Measurements from ENCODE around the gene TPD52L1.
A peak's percentile ranks its signal among the peaks of the same experiment; 100 is the strongest.

The TPD52L1 gene

DNA sequence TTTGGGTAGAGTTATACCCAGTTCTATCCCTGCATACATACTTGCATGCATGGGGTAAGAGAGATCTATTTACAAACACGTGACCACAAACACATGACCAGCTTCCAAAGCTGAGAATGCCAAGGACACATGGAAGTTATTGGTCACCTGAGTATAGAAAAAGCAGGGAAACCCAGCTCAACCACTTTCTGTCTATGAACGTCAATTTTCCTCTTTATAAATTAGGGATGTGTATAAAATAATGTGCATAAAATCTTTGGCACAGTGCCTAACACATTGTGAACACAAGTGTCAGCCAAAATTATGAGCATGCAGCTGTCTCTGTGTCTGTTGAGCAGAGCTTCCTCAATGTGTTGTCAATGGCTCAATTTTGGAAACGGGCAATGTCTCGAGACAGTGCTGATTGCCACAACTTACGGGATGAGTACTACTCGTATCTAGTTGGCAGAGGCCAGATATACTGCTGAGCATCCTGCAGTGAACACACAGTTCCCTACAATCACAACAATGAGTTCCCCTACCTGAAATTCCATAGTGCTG, 44.9 kb downstream of the TPD52L1 start:
- TF ChIP-seq, protein P1, sequence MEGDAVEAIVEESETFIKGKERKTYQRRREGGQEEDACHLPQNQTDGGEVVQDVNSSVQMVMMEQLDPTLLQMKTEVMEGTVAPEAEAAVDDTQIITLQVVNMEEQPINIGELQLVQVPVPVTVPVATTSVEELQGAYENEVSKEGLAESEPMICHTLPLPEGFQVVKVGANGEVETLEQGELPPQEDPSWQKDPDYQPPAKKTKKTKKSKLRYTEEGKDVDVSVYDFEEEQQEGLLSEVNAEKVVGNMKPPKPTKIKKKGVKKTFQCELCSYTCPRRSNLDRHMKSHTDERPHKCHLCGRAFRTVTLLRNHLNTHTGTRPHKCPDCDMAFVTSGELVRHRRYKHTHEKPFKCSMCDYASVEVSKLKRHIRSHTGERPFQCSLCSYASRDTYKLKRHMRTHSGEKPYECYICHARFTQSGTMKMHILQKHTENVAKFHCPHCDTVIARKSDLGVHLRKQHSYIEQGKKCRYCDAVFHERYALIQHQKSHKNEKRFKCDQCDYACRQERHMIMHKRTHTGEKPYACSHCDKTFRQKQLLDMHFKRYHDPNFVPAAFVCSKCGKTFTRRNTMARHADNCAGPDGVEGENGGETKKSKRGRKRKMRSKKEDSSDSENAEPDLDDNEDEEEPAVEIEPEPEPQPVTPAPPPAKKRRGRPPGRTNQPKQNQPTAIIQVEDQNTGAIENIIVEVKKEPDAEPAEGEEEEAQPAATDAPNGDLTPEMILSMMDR (conservative IDR thresholded peaks at IDR 0.05) = no peak
- H3K27ac ChIP-seq = peak overlapping the region; percentile 67

DNA sequence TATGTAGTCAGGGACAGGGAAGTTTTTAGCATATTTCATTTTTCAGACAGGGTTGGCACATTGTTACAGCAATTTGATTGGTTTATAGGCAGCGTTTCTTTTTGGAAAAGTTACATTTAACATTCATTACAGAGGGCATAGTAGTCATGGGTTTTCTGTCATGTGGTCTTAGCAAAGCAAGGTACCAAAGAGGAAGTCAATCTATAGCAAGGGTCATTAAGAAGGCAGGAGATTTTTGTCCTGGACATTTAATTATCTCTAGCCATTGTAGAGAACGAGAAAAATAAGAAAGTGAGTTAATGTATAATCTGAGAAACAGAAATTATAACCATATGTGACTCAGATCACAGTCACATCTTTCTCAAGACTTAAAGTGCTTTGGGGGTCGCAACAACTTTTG, 47.4 kb downstream of the TPD52L1 start:
- TF ChIP-seq, protein P1 (conservative IDR thresholded peaks at IDR 0.05) = no peak
- H3K27ac ChIP-seq = no peak overlapping the region

DNA sequence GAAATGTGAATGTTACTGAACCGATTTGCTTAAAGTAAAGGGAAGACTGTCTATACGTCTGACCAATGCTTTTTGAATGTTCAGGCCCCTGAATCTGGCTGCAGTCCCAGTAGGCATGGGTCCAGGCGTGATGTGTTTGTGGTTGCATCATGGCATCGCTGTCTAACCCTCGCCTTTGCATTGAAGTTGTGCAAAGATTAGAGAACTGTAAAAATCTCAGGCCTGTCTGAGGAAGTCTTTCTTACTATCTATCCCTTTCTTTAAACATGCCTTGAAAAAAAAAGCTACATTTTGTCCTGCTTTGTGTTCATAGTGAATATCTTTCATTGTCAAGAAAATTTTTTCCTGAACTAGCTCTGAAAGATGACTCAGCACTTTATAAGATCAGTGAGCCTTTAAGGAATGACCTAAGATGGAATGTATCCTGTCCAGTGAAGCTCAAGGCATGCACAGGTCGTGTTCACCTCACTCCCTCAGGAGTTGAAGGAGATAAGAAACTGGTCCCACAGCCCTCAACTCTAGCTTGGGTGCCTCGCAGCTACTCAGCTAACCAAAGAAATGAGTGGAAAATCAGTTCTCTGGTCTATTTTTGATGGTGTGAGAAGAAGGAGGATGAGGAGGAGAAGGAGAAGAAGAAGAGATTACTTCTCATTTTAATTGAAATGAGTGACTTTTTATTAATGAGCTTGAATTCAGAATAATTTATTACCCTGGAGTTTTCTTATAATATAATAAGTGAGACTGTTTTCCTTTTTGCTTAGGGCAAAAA, 48.6 kb downstream of the TPD52L1 start:
- H3K27ac ChIP-seq = no peak overlapping the region
- TF ChIP-seq, protein P1 (conservative IDR thresholded peaks at IDR 0.05) = no peak

DNA sequence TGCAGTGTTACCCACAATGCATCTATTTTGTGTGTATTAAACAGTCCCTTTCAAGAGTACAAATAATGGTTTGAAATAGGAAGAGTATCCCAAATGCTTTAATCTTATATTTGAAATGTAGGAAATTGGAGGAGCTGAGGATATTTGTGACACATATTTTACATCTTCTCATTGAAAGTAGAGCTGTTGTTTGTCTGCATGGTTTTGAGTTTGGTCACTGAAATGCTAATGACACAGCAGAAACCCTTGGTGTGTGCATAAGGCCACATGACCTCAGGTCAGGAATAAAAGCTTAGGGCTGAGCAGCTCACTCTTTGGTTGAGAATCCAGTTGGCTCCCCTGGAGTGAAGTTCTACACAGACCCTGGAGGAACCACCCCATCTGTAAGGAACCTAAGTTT, 49.8 kb downstream of the TPD52L1 start:
- no peak overlapping the region for H3K27ac ChIP-seq
- TF ChIP-seq, protein P1 (conservative IDR thresholded peaks at IDR 0.05) = no peak

DNA sequence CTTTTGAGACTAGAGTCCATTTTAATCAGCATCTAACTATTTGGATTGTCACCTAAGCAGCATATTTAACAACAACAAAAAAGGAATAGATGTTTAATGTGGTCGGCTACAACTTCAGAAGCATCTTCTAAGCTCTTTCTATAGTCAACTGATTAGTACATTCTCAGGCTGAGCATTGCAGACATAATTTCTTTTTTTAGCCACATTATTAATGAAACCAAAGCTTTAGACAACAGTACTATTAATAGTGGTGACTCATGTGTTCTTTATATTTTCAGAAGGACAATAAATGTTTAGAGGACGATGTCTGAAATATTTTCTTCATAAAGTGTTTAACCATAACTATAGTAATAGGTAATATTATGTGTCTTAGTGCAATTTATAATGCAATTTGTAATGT, 52.4 kb downstream of the TPD52L1 start:
- H3K27ac ChIP-seq = no peak overlapping the region
- TF ChIP-seq, protein P1 (conservative IDR thresholded peaks at IDR 0.05) = no peak

DNA sequence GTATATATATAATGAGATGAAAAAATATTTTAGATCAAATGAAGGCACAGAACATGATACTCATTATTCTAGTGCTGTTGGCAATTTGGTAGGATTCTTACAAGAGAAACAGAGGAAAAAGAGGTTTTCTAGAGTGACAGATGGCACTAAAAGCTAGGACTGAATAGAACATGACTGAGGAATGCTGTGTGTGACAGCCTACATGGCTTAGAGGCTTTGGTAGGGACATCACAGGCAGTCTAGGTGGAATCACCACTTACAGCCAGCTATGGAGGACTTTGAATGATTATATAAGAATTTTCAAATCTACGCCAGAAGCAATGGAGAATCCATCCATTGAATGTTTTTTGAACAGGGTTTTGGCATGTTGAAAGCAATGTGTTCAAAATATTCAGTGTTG, 52.8 kb downstream of the TPD52L1 start:
- TF ChIP-seq, protein P1 (conservative IDR thresholded peaks at IDR 0.05) = no peak
- no peak overlapping the region for H3K27ac ChIP-seq

DNA sequence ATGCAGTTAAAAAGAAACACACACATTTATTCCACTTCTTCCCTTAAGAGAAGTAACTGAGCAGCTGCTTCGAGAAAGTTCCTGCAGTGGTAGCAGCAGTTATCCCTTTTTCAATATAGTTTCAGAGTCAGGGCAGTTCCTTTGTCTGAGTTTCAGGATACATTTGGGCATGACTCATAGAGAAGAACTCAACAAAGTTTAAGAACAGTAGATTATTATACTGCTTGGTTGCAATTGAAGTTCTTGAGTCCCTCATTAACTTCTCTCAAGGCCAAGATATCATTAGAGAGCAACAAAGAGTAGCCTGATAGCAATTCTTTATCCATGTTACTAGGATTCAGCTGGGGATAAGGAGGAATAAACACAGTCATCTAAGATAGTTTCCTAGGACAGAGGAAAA, 54.4 kb downstream of the TPD52L1 start:
- no peak overlapping the region for H3K27ac ChIP-seq

More for the DNA sequence above, 54.4 kb downstream of the TPD52L1 start:
- TF ChIP-seq, protein P1 (conservative IDR thresholded peaks at IDR 0.05) = no peak
